ENCODE measurements around the gene NDUFV1.
A peak's percentile ranks its signal among the peaks of the same experiment; 100 is the strongest.
"Not testable (repeated sequence)": the region's sequence is repeated elsewhere in the genome, so short reads cannot be mapped to it uniquely, and the experiment has no call there.

Gene NDUFV1

DNA sequence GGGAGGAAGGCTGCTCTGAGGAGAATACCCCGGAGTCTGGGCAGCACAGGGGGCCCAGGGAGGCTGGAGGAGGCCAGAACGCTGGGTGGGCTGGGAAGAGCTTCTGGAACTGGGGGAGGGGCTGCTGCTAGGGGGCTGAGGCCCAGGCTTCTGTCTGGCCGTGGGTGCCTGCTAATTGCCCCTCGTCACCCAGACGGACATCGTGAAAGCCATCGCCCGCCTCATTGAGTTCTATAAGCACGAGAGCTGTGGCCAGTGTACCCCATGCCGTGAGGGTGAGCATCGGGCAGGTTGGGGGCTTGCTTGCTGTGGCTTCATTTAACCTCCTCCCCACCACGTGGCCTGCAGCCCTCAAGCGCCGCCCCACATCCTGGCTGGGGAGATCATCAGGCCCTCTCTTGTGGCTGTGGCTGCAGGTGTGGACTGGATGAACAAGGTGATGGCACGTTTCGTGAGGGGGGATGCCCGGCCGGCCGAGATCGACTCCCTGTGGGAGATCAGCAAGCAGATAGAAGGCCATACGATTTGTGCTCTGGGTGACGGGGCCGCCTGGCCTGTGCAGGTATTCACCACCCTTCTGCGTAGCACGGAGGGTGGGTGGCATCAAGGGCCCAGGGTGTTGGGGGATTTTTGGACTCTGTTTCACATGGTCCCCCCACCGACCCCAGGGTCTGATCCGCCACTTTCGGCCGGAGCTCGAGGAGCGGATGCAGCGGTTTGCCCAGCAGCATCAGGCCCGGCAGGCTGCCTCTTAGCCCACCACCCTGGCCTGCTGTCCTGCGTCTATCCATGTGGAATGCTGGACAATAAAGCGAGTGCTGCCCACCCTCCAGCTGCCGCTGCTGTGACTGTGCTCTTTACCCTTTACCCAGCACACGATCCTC lies 5.2 kb downstream of the NDUFV1 start:
- no peak for DNase-seq (ENCODE audit: low read depth in 3 of 3)

DNA sequence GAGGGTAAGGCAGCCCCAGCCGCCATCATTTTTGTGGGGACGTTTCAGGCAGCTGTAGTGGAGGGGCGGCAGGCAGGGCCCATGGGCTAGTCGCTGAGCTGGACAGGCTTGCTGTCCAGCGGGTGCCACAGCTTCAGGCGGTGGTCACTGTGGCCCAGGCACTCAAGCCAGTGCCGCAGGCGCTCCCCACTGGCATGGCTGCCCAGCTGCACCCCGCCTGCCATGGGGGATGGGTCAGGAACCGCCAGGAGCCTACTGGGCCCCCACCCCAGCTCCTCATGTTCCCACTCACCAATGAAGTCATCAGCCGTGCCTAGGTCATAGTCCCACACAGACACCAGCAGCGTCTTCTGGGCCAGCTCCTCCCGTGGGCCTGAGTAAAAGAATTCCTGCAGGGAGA lies 6.0 kb downstream of the NDUFV1 start:
- no peak for DNase-seq (ENCODE audit: low read depth in 3 of 3)

DNA sequence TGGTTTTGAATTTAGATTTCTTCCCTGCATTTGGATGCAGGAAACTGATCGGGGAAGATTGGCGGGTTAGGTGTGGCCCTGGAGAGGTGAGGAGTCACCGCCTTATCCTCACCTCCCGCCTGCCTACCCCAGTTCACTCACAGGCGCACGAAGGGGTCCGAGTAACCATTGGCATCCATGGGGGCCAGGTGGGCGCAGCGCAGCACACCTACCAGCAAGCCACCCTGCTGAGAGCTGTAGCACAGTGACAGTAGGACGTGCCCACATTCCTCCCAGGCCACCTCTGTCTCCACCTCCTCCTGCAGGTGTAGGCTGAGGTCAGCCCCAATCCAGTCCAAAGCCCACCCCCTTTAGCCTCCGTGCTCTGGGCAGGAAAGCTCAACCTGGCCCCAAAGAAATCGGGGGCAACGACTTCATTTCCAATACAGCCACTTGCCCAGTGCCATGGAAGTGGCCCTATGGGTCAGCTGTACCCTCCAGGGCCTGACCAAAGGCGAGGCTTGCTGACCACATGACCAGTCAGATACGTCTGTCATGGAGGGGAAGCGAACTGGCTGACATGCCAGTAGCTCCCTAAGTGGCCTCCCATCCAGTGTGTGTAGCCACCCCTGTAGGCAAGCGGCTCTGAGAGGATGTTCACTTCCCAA lies 6.7 kb downstream of the NDUFV1 start:
- DNase-seq (ENCODE audit: low read depth in 3 of 3): no peak

DNA sequence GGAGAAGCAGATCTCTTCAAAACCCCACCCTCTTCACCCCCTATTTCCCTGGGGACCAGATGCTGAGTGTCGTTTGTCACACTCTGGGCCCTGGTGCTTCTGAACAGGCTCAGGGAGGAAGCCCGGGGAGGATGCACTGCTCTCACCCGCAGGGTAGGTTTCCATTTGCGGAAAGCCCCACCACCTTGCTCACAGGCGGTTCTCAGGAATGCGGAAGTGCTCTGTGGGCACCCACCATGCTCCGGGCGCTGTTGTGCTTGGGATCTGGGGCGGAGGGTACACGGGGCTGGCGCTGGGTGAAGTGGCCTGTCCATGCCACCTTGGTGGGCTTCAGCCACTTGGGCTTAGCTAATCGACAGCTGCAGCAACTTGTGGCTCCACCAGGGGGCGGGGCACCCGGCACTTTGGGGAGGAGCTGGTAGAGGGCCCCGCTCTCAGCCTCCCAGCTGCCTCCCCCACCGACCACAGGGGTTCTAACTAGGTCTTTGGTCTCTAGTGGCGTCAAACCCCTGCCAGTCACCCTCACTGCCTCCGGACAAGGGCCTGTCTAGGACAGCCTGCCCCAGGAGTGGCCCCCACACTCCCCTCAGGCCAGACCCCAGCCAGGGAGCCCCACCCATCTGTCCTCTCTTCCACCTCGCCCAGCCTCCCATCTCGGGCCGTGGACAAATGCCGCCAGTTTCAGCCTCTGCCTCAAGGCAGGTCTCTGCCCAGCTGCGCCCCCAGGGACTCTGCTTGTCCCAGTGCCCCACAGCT lies 7.4 kb downstream of the NDUFV1 start:
- DNase-seq (ENCODE audit: low read depth in 3 of 3): peak; percentile 67 to 71 (median 70)

DNA sequence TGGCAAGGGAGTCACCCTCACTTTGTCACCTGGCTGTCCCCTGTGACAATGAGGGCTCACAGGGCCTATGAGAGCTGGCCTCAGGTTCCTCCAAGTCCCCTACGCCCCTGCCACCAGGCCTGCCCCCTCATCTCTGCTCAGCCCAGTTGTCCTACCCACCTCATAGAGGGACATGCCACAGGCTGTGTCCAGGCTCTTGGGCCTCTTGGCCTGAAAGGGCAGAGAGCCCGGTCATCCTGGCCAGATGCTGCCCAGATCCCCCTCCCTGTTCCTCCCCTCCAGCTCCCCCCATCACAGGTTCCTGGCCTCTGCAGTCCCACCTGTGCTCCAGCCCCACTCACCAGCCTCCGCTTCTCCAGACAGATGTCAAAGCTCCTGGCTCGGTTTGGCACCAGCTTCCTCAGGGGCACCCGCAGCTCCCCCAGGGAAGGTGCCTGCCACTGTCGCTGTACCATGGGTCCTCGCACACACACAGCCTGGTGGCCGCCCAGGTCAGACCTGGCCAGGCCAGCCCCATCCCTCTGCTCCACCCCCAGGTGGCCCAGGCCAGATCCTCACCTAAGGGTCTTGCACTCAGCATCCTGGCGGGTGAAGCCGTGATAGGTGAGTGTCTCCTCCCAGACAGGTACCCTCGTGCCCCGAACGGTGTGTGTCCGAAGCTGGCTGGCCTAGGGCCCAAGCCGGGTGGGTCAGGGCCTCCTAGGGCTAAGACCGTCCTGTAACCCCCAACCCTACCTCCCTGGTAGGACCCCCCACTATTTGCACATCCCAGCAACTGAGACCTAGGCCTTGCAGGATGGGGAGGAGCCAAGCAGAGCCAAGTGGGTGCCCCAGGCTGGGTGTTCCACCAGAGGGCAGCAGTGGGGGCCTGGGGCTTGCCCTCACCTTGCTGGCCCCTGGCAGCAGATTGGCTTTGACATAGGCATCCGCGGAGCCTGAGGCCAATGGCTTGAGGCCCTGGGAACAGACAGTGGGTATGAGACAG lies 8.3 kb downstream of the NDUFV1 start:
- DNase-seq (ENCODE audit: low read depth in 3 of 3): no peak

DNA sequence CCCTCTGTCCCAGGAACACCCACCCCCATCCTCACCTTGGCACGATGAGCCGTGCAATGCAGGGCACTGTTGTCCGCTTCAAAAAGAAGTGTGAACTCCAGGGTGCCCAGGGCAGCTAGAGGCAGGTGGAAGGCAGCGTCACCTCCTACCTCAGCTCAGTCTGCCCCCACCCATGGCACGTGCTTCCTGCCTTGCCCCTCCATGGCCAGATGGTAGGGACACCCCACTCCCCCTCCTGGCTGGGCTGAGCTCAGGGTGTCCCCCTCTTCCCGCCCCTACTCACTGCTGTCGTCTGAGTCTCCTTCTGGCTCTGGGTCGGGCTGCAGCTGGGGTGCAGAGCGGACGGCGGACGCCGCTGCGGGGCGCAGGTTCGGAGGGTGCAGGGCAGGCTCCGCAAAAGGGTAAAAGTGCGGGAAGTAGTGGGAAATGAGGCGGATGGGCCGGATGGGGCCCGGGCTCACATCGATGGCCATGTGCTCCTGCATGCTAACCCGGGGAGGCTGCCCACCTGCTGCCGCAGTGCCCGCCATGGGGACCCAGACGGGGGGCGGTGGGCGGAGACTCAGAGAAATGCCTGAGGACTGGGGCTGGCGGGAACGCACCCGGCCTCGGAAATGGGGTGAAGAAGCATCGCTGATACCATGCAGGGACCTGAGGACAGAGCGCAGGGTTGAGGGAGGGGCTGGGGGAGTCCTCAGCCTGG lies 9.1 kb downstream of the NDUFV1 start:
- no peak for DNase-seq (ENCODE audit: low read depth in 3 of 3)

DNA sequence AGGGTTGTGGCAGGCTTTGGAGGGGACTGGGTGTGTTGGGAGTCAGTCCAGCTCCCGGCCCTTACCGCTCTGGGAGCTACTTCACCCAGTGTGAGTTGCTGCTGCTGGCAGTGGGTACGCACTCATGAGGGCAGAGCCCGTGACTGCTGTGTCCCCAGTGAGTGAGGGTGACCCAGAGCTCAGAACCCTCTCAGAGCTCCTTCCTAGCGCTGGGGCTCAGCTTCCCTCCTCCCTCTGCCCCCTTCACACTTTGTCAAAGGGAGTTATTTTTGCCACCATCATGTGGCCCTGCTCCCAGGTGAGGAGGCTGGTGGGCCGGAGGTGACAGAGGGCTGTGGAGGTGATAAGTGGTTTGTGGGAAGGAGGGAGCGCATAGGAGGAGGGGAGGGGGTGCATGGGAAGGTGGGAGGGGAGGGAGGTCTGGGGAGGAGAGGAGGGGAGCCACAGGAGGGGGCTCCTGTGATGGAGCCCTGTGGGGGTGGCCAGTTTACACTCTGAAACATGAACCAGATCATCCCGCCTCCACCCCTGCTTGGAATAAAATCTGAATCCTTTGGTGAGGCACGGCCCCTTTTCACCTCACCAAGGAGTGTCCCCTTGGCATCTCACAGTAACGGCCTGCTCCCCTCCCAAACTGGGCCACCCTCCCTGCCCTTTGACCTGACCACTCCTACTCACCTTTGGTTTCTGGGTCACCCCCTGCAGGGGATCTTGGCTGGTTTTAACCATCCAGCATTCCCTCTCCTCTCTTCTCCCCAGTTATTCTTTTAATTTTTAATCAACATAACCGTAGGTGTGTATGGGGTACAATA lies 9.9 kb downstream of the NDUFV1 start:
- no peak for DNase-seq (ENCODE audit: low read depth in 3 of 3)

DNA sequence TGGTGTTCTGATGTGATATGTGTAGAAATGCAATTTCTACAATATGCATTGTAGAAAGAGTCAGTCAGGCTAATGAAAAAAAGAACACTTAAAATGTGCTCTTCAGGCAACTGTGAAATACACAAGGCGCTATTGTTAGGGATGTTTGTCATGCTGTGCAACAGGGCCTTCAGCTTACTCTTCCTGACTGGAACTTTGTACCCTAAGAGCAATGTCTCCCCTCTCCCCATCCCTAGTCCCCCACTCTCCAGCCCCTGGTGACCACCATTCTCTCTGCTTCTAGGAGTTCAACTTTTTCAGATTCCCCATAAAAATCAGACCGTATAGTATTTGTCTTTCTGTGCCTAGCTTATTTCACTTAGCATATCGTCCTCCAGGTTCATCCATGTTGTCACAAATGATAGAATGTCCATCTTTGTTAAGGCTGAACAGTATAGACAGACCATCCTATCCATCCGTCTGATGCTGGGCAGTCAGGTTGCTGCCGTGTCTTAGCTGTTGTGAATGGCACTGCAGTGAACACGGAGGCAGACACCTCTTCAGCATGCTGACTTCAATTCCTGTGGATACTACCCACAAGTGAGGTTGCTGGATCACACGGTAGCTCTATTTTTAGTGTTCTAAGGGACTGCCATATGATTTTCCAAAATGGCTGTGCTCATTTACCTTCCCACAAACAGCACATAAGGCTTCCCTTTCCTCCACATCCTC lies 10.7 kb downstream of the NDUFV1 start:
- DNase-seq (ENCODE audit: low read depth in 3 of 3): no peak

DNA sequence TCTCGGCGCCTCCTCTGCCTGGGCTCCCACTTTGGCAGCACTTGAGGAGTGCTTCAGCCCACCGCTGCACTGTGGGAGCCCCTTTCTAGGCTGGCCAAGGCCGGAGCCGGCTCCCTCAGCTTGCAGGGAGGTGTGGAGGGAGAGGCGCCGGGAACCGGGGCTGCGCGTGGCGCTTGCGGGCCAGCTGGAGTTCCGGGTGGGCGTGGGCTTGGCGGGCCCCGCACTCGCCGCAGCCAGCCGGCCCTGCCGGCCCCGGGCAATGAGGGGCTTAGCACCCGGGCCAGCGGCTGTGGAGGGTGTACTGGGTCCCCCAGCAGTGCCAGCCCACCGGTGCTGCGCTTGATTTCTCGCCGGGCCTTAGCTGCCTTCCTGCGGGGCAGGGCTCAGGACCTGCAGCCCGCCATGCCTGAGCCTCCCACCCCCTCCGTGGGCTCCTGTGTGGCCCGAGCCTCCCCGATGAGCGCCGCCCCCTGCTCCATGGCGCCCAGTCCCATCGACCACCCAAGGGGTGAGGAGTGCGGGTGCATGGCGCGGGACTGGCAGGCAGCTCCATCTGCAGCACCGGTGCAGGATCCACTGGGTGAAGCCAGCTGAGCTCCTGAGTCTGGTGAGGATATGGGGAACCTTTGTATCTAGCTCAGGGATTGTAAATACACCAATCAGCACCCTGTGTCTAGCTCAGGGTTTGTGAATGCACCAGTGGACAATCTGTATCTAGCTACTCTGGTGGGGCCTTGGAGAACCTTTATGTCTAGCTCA lies 12.3 kb downstream of the NDUFV1 start:
- not testable (repeated sequence) for DNase-seq (ENCODE audit: low read depth in 3 of 3)

DNA sequence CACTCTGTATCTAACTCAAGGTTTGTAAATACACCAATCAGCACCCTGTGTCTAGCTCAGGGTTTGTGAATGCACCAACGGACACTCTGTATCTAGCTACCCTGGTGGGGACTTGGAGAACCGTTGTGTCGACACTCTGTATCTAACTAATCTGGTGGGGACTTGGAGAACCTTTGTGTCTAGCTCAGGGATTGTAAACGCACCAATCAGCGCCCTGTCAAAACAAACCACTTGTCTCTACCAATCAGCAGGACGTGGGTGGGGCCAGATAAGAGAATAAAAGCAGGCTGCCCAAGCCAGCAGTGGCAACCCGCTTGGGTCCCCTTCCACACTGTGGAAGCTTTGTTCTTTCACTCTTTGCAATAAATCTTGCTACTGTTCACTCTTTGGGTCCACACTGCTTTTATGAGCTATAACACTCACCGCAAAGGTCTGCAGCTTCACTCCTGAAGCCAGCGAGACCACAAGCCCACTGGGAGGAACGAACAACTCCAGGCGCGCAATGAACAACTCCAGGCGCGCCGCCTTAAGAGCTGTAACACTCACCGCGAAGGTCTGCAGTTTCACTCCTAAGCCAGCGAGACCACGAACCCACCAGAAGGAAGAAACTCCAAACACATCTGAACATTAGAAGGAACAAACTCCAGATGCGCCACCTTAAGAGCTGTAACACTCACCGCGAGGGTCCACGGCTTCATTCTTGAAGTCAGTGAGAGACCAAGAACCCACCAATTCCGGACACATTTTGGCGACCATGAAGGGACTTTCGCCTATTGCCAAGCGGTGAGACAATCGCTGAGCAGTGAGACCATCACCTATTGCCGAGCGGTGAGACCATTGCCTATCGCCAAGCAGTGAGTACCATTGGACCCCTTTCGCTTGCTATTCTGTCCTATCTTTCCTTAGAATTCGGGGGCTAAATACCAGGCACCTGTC lies 13.2 kb downstream of the NDUFV1 start:
- DNase-seq (ENCODE audit: low read depth in 3 of 3): not testable (repeated sequence)

DNA sequence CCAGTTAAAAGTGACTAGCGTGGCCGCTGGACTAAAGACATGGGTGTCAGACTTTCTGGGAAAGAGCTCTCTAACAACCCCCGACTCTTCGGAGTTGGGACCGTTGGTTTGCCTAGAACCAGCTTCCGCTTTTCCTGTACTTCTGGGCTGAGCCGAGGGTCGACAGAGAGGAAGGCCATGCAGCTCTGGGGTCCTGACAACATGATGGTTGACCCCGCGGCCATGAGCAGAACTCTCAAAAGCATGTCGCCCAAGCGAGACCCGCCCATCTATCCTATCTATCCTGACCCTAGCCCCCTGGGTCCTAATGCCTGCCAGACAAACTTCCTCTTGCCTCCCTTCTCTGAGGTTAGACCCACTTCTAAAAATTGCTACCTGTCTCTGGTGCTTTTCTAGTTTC lies 13.9 kb downstream of the NDUFV1 start:
- DNase-seq (ENCODE audit: low read depth in 3 of 3): not testable (repeated sequence)

DNA sequence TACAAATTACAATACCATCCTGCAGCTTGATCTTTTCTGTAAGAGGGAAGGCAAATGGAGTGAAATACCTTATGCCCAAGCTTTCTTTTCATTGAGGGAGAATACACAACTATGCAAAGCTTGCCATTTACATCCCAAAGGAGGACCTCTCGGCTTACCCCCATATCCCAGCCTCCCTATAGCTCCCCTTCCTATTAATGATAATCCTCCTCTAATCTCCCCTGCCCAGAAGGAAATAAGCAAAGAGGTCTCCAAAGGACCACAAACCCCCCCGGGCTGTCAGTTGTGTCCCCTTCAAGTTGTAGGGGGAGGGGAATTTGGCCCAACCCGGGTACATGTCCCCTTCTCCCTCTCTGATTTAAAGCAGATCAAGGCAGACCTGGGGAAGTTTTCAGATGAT lies 15.2 kb downstream of the NDUFV1 start:
- DNase-seq (ENCODE audit: low read depth in 3 of 3): not testable (repeated sequence)

DNA sequence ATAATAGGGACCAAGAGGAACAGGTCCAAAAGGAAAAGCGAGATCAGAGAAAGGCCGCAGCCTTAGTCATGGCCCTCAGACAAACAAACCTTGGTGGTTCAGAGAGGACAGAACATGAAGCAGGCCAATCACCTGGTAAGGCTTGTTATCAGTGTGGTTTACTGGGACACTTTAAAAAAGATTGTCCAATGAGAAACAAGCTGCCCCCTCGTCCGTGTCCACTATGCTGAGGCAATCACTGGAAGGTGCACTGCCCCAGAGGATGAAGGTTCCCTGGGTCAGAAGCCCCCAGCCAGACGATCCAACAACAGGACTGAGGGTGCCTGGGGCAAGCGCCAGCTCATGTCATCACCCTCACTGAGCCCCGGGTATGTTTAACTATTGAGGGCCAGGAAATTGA lies 16.2 kb downstream of the NDUFV1 start:
- not testable (repeated sequence) for DNase-seq (ENCODE audit: low read depth in 3 of 3)

DNA sequence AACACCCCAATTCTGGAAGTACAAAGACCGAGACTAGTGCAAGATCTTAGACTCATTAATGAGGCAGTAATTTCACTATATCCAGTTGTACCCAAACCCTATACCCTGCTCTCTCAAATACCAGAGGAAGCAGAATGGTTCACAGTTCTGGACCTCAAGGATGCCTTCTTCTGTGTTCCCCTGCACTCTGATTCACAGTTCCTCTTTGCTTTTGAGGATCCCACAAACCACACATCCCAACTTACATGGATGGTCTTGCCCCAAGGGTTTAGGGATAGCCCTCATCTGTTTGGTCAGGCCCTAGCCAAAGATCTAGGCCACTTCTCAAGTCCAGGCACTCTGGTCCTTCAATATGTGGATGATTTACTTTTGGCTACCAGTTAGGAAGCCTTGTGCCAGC lies 17.1 kb downstream of the NDUFV1 start:
- not testable (repeated sequence) for DNase-seq (ENCODE audit: low read depth in 3 of 3)

DNA sequence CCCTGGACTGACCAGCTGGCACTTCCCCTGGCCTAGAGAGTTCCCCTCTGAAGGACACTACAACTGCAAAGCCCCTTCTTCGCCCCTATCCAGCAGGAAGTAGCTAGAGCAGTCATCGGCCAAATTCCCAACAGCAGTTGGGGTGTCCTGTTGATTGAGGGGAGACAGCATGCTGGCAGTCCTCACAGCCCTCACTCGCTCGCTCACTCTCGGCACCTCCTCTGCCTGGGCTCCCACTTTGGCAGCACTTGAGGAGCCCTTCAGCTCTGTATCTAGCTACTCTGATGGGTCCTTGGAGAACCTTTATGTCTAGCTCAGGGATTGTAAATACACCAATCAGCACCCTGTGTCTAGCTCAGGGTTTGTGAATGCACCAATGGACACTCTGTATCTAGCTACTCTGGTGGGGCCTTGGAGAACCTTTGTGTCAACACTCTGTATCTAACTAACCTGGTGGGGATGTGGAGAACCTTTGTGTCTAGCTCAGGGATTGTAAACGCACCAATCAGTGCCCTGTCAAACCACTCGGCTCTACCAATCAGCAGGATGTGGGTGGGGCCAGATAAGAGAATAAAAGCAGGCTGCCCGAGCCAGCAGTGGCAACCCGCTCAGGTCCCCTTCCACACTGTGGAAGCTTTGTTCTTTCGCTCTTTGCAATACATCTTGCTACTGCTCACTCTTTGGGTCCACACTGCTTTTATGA lies 19.5 kb downstream of the NDUFV1 start:
- not testable (repeated sequence) for DNase-seq (ENCODE audit: low read depth in 3 of 3)

DNA sequence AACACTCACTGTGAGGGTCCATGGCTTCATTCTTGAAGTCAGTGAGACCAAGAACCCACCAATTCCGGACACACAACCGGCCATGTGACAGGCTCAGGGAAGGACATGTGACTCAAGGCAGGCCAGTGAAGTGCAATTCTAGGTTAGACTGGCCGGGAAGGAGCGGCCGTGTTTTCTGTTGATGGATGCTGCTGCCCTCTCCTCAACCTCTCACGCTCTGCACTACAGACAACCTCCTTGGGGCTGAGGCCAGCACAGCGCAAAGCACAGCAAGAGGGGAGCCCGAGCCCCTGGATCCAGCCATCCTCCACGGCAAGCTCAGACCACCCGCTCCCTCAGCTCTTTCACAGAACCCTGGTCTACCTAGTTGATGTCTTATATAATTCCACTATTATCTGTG lies 20.2 kb downstream of the NDUFV1 start:
- DNase-seq (ENCODE audit: low read depth in 3 of 3): no peak

DNA sequence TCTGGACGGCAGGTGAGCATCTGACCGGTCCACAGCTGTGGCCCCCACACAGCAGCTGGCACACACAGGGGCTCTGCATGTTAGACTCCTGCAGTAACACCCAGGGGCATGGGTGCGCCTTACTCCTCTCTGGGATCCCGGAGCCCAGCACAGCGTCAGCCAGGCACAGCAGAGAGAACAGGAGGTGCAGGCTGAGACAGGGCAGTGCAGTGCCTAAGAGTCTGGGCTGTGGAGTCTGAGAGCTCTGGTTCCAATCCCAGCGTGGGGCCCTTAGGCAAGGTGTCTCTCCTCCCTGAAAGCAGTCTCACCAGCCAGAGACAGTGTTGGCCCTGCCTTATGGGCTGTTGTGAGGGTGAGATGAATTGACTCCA lies 20.7 kb downstream of the NDUFV1 start:
- DNase-seq (ENCODE audit: low read depth in 3 of 3): no peak
